ENCODE measurements around the gene PTPN3.

Gene PTPN3

GRCh38 chr9:109414125-109414785, 83.9 kb downstream of the PTPN3 start:
- TF ChIP-seq CTCF (IDR thresholded peaks at IDR 0.05; ENCODE audit: low read length, missing control alignments) = no peak
- no peak overlapping the region for H3K4me3 ChIP-seq (replicated peaks; ENCODE audit: low read depth, low read length)
- no peak for DNase-seq (ENCODE audit: low read depth)

- no peak overlapping the region for H3K4me3 ChIP-seq (replicated peaks; ENCODE audit: low read depth, low read length)
- TF ChIP-seq CTCF (IDR thresholded peaks at IDR 0.05; ENCODE audit: low read length, missing control alignments) = peak; percentile 92
- DNase-seq (ENCODE audit: low read depth) = peak; percentile 69
These were observed 86.2 kb downstream of the PTPN3 start for GRCh38 chr9:109411798-109412352.

GRCh38 chr9:109411069-109411761, 86.9 kb downstream of the PTPN3 start:
- no peak for DNase-seq (ENCODE audit: low read depth)
- H3K4me3 ChIP-seq (replicated peaks; ENCODE audit: low read depth, low read length) = no peak overlapping the region

GRCh38 chr9:109409773-109410397, 88.2 kb downstream of the PTPN3 start:
- H3K4me3 ChIP-seq (replicated peaks; ENCODE audit: low read depth, low read length) = no peak overlapping the region
- no peak for DNase-seq (ENCODE audit: low read depth)
- no peak for TF ChIP-seq CTCF (IDR thresholded peaks at IDR 0.05; ENCODE audit: low read length, missing control alignments)

More at GRCh38 chr9:109411069-109411761, 86.9 kb downstream of the PTPN3 start:
- no peak for TF ChIP-seq CTCF (IDR thresholded peaks at IDR 0.05; ENCODE audit: low read length, missing control alignments)

- no peak for DNase-seq (ENCODE audit: low read depth)
- no peak overlapping the region for H3K4me3 ChIP-seq (replicated peaks; ENCODE audit: low read depth, low read length)
- TF ChIP-seq CTCF (IDR thresholded peaks at IDR 0.05; ENCODE audit: low read length, missing control alignments) = no peak
These were observed 89.2 kb downstream of the PTPN3 start for GRCh38 chr9:109408759-109409462.

GRCh38 chr9:109403766-109404320, 94.3 kb downstream of the PTPN3 start:
- TF ChIP-seq CTCF (IDR thresholded peaks at IDR 0.05; ENCODE audit: low read length, missing control alignments) = no peak
- DNase-seq (ENCODE audit: low read depth) = no peak

More at GRCh38 chr9:109403766-109404320, 94.3 kb downstream of the PTPN3 start:
- no peak overlapping the region for H3K4me3 ChIP-seq (replicated peaks; ENCODE audit: low read depth, low read length)
